CMK (cell line): ENCODE data around the gene IPO7.
"Not testable (repeated sequence)": the region's sequence is repeated elsewhere in the genome, so short reads cannot be mapped to it uniquely, and the experiment has no call there.

Experiments used
- DNase-seq: peaks from one replicate; pipeline ENCODE4 v3.0.0-alpha.2; 2010; ENCODE audit warnings: low read depth

The IPO7 gene

GRCh38 chr11:9384535-9385326, at the start of gene IPO7:
TSS of gene IPO7 (plus strand) at chr11:9384652. CDS start at chr11:9384764, 112 bp downstream.
- DNase-seq, result peak; percentile 76

- DNase-seq, result no peak
These were observed 42.7 kb upstream of the IPO7 start for GRCh38 chr11:9341638-9342178.

DNA sequence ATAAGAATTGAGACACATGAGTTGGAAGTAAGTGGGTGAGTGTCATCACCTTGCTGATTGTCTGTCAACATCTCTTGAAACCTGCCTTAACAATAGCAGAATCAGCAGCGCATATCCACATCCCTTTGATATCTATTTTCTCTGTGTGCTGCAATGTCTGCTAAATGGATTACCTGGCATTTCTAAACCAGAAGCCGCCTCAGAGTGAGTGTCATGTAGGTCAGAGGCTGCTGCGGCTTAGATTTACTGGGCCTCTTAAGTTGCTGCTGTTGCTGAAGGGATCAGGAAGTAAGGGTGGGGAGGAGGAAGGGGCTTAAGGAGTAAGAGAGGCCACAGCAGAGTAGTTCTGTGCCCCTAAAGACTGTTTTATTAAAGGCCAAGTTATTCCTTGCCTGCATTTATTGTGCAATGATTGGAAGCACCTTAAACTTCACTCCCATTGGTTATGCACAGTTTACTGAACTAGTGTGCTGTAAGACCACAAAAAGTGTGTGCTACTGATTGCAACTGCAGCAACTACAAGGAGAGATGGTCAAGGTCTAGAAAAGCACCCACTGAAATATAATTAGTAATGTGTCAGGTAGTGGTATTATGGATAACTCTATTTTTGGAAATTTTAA, 40.3 kb upstream of the IPO7 start:
- DNase-seq, result no peak

DNA sequence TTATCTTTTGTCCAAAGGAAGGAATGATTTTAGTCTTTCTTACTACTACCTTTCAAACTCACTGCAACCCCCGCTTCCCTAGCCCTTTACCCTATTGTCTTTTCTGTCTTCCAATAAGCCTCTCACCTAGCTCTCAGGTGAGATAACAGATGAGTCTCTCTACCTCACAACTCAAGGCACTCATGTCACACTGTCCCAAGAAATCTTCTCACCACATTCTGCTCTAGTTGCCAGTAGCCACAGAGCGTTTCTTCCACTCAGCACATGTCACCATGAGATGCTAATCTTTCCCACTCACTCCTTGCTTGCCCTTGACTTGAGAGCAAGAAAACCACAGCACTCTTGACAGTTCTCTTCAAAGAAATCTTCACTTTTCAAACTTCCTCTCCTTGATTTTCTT, 37.4 kb upstream of the IPO7 start:
- no peak for DNase-seq

- DNase-seq, result not testable (repeated sequence)
These were observed 36.7 kb upstream of the IPO7 start for GRCh38 chr11:9347779-9348178.

- no peak for DNase-seq
These were observed 33.1 kb upstream of the IPO7 start for GRCh38 chr11:9351321-9351881.

DNA sequence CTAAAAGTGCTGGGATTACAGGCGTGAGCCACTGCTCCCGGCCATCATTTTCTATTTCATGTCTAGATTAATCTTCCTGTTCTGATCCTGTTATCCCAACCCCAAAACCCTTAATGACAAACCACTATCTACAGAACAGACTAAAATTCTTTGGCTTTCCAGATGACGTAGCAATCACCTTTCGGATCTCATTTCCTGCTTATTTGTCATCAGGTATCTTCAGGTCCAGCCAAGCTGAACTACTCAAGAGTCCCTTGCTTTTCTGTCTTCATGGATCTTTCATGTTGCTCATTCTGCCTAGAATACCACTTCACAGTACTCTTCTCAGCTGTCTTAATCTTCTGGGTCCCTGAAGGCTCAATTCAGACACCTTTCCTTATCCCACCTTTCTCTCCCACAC, 27.4 kb upstream of the IPO7 start:
- DNase-seq, result no peak

DNA sequence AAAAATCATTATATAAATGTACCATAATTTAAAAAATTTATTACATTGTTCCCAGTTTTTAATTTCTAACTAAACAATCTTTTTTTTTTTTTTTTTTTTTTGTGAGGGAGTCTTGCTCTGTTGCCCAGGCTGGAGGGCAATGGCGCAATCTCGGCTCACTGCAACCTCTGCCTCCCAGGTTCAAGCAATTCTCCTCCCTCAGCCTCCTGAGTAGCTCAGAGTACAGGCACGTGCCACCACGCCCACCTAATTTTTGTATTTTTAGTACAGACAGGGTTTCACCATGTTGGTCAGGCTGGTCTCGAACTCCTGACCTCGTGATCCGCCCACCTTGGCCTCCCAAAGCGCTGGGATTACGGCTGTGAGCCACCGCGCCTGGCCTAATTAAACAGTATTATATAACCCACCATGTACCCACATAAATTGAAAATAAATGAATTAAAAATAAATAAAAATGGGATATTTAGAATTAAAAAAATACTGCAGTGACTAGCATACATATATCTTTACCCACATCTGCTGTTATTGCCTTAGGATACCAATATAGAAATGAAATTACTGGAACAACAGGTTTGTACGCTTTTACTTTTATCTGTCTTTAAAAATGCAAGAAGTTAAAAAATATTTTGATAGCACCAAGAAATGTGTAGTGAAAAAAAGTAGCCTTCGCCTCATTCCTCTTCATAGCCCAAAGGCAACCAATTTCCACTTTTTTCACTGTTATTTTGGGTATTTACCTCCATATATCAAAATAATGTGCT, 23.4 kb upstream of the IPO7 start:
- DNase-seq, result not testable (repeated sequence)

- DNase-seq, result no peak
These were observed 22.0 kb upstream of the IPO7 start for GRCh38 chr11:9362393-9362863.

GRCh38 chr11:9363954-9364912, 20.2 kb upstream of the IPO7 start:
- peak; percentile 88 for DNase-seq

DNA sequence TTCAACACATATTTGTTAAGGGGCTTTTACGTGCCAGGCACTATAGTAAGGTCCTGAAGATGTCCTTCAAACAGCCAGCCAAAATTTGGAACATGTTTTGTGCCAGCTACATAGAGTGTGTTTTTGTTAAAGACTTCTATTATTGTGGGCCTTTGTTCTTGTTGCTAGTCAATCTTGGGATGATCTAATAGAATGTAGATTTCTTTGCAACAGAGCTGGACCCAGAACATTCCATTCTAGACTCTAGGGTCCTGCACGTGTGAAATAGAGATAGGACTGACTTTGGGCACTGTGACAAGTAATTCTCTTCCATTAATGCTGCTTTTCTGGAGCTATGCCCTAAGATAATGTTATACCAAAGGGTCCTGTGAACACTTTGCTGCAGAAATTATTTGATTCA, 16.9 kb upstream of the IPO7 start:
- no peak for DNase-seq

DNA sequence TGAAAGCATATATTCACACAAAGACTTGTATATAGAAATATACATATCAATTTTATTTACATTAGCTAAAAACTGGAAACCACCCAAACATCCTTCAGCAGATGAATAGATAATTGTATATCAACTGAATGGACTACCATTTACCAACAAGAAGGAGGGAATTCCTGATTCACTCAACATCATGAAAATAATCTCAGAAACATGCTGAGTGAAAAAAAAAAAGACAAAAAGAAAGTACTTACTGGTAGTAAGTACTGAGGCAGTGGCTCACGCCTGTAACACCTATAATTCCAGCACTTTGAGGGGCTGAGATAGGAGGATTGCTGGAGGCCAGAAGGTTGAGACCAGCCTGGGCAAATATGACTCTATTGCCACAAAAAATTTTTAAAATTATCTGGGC, 7.4 kb upstream of the IPO7 start:
- no peak for DNase-seq

- DNase-seq, result no peak
These were observed 5.4 kb upstream of the IPO7 start for GRCh38 chr11:9379041-9379440.

DNA sequence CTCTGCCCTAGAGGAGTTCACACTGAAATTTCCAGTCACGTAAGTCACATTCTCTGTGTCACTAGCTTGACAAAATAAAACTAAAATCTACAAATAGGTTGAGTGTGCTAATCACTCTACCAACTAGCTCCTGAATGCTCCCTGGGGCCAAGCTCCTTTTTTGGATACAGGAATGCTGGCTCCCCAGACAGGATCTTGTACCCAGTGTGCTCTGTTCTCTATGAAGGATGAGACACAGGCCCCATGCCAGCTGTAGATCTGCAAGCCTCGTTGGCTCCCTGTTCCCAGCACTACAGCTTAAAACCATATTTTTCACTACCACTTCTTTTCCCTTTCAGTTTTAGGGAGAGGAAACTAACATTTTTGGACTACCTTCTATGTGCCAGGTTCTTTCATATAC, 3.7 kb upstream of the IPO7 start:
- DNase-seq, result no peak

DNA sequence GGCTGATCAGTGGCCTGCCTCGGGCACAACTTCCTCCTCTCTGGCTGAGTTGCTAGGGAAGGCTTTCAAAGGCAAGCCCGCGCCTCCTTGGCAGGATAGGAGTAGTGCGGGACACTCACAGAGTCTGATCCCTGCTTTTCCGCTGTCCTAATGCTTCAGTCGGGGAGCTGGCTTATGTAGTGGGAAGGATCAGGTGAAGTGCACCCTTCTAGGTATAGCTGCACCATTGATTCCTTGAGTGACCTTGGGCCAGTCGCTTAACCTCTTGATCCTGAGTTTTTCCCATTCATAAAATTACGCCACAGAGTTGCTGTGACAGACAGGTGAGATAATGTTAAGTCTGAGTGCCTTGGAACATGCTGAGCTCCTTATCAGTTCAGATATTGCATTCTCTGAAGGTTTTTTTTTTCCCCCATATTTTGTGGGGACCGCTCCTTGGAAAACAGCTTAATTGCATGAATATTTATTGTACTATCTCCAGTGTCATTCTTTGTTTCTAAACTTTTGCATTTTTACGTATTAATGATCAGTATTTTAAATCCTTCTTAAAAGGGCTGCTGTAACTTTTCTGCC, 961 bp downstream of the IPO7 start:
- no peak for DNase-seq

GRCh38 chr11:9386086-9386485, 1.6 kb downstream of the IPO7 start:
- DNase-seq, result no peak

DNA sequence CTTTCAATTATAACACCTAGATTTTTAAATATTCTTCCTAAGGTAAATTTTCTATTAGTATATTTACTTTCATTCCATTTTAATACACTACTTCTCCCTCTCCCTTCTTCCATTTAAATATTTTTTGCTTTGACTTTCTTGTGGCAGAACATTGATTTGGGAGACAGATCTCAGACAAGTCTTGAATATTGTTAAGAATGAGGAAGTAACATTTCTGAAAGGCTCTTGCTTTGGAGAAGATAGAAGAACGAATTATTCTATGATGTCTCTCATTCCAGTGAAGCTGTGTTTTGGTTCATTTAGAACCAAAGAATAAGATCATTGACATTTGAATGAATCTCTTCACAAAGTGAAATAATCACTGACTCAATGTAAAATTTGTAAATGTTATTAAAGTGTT, 2.4 kb downstream of the IPO7 start:
- no peak for DNase-seq

DNA sequence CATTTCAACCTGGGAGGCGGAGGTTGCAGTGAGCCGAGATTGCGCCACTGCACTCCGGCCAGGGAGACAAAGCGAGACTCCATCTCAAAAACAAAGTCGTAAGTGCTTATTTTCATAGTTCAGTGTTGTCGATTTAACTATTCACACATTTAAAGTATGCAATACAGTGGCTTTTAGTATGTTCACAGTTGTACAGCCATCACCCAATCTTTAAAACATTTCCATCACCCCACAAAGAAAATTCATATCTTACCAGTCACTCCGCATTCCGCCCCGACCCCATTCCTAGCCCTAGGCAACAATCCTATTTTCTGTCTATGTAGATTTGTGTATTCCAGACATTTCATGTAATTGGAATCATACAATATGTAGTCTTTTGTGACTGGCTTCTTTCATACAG, 11.9 kb downstream of the IPO7 start:
- DNase-seq, result no peak

- DNase-seq, result no peak
These were observed 12.3 kb downstream of the IPO7 start for GRCh38 chr11:9396752-9397151.

- DNase-seq, result no peak
These were observed 13.6 kb downstream of the IPO7 start for GRCh38 chr11:9397746-9398680.
